ENCODE results near the gene CLDN17. TPM values are rescaled to one million over a fixed set of nuclear protein-coding genes. Genes with fewer than 3 reads are reported as not detected.

CLDN17 gene
- 0.56 and 0.70 TPM in 2 replicates for total RNA-seq

GRCh38 chr21:30166705-30167104, at the start of gene CLDN17:
TSS of gene CLDN17 (minus strand) at chr21:30166805. CDS start at chr21:30166617, 188 bp downstream.

GRCh38 chr21:30216041-30216723, 49.6 kb upstream of the CLDN17 start, which contains the start of gene CLDN8:
TSS of gene CLDN8 (minus strand) at chr21:30216097. CDS start at chr21:30215925, 172 bp downstream.

Other genes with a start within 250 kb of the CLDN17 start
- not detected in 2 replicates for gene GRIK1, start 226.8 kb downstream of the CLDN17 start, total RNA-seq
- 0.88 and 1.1 TPM in 2 replicates for gene CLDN8, start 49.3 kb upstream of the CLDN17 start, total RNA-seq
- not detected in 2 replicates for gene KRTAP24-1, start 116.1 kb upstream of the CLDN17 start, total RNA-seq
- not detected in 2 replicates for gene KRTAP25-1, start 122.7 kb upstream of the CLDN17 start, total RNA-seq
- gene KRTAP26-1, start 153.5 kb upstream of the CLDN17 start, total RNA-seq: not detected in 2 replicates
- not detected in 2 replicates for gene KRTAP27-1, start 170.9 kb upstream of the CLDN17 start, total RNA-seq
- not detected in 2 replicates for gene KRTAP23-1, start 181.8 kb upstream of the CLDN17 start, total RNA-seq
- gene KRTAP13-2, start 205.5 kb upstream of the CLDN17 start, total RNA-seq: not detected in 2 replicates
- not detected in 2 replicates for gene KRTAP13-1, start 229.2 kb upstream of the CLDN17 start, total RNA-seq

Measured in airway epithelial cell (primary cell).